CD8-positive, alpha-beta memory T cell (primary cell): ENCODE measurements around the gene RIPOR3. TPM values are rescaled to one million over a fixed set of nuclear protein-coding genes. Genes with fewer than 3 reads are reported as not detected.
"Not testable (repeated sequence)": the region's sequence is repeated elsewhere in the genome, so short reads cannot be mapped to it uniquely, and the experiment has no call there.

Experiments used
- CTCF ChIA-PET: fragments of 350-600 bp; sonication (Branson Sonifier 250); formaldehyde crosslinking; loops from one replicate; lab custom pipeline; 2021; ENCODE audit warnings: antibody characterized with exemption; lab: Charles Lee
- POLR2A ChIA-PET: fragments of 350-600 bp; sonication (Branson Sonifier 250); formaldehyde crosslinking; loops from one replicate; lab custom pipeline; 2021; ENCODE audit warnings: antibody characterized with exemption; lab: Charles Lee
- DNase-seq, 5 donors: peaks; one replicate each; pipeline versions ENCODE4 v3.0.0 to v3.0.0-alpha.2; 2020 to 2022; ENCODE audit warnings: mixed read lengths in 1 of 5
- H3K27ac ChIP-seq: one replicate; pipeline ENCODE4 v1.7.0; 2013; ENCODE audit warnings: low read depth, mild to moderate bottlenecking, low read length, moderate library complexity
- H3K27me3 ChIP-seq: 2 replicates; pipeline ENCODE4 v1.7.0; 2013; ENCODE audit warnings: low read length, mild to moderate bottlenecking; ENCODE audit not compliant: insufficient read depth, poor library complexity, severe bottlenecking
- H3K36me3 ChIP-seq: 2 replicates; pipeline ENCODE4 v1.7.0; 2013; ENCODE audit warnings: mild to moderate bottlenecking, low read length, moderate library complexity; ENCODE audit not compliant: insufficient read depth
- H3K4me1 ChIP-seq: 2 replicates; pipeline ENCODE4 v1.7.0; 2013; ENCODE audit warnings: mild to moderate bottlenecking, low read length, moderate library complexity; ENCODE audit not compliant: insufficient read depth
- H3K4me3 ChIP-seq: 2 replicates; pipeline ENCODE4 v1.7.0; 2013; ENCODE audit warnings: mild to moderate bottlenecking, low read length
- H3K9me3 ChIP-seq: 2 replicates; pipeline ENCODE4 v1.7.0; 2013; ENCODE audit warnings: mild to moderate bottlenecking, low read length
- H3K27ac Mint-ChIP-seq, 8 donors: one replicate each; pipeline ENCODE4 v1.8.0; 2020 to 2021; ENCODE audit warnings: mixed read lengths in 8 of 8, mild to moderate bottlenecking in 6 of 8, inconsistent platforms in 3 of 8, moderate library complexity in 3 of 8
- H3K27me3 Mint-ChIP-seq, 2 donors: one replicate each; pipeline ENCODE4 v1.8.0; 2020 to 2021; ENCODE audit warnings: mixed read lengths in 2 of 2, mild to moderate bottlenecking in 1 of 2, moderate library complexity in 1 of 2
- H3K36me3 Mint-ChIP-seq, 3 donors: one replicate each; pipeline ENCODE4 v1.8.0; 2020 to 2021; ENCODE audit warnings: mixed read lengths in 3 of 3, inconsistent platforms in 1 of 3, mild to moderate bottlenecking in 1 of 3
- H3K4me1 Mint-ChIP-seq, 3 donors: one replicate each; pipeline ENCODE4 v1.8.0; 2020 to 2021; ENCODE audit warnings: mixed read lengths in 3 of 3, inconsistent platforms in 1 of 3, mild to moderate bottlenecking in 1 of 3
- H3K4me3 Mint-ChIP-seq, 7 donors: one replicate each; pipeline ENCODE4 v1.8.0; 2020 to 2021; ENCODE audit warnings: mixed read lengths in 7 of 7, mild to moderate bottlenecking in 6 of 7, moderate library complexity in 4 of 7, inconsistent platforms in 2 of 7
- H3K9me3 Mint-ChIP-seq, 5 donors: one replicate each; pipeline ENCODE4 v1.8.0; 2020 to 2022; ENCODE audit warnings: mixed read lengths in 5 of 5, mild to moderate bottlenecking in 3 of 5, moderate library complexity in 2 of 5, inconsistent platforms in 1 of 5
- polyA plus RNA-seq: library from polyadenylated mRNA; unstranded; fragments of 300-500 nt; fragmentation: Illumina TruSeq; gene quantifications from one replicate; pipeline ENCODE4 v1.2.3, GENCODE V29; 2021
- total RNA-seq, 2 experiments: library from RNA; stranded (reverse); gene quantifications; one replicate each; pipeline ENCODE4 v1.2.3, GENCODE V29; 2021

Gene RIPOR3
- total and polyA plus RNA-seq, 3 experiments from 2014 or later = 1.8 TPM; not detected in 2

DNA sequence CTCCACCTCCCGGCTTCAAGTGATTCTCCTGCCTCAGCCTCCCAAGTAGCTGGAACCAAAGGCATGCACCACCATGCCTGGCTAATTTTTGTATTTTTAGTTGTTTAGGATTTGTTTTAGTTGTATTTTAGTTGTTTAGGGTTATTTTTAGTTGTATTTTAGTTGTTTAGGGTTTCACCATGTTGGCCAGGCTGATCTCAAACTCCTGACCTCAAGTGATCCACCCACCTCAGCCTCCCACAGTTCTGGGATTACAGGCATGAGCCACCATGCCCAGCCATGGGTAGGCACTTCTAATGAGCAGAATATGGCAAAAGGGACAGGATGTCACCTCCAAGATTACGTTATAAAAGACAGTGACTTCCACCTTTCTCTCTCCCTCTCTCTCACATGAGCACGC lies 20.3 kb downstream of the RIPOR3 start:
- CTCF ChIA-PET, H3K4me3 Mint-ChIP-seq, H3K27me3 ChIP-seq, H3K4me1 ChIP-seq, H3K36me3 Mint-ChIP-seq, POLR2A ChIA-PET, H3K27ac ChIP-seq, H3K27ac Mint-ChIP-seq, DNase-seq, H3K4me3 ChIP-seq, H3K36me3 ChIP-seq, H3K9me3 Mint-ChIP-seq, H3K9me3 ChIP-seq, H3K4me1 Mint-ChIP-seq: not testable (repeated sequence)
- peaks cover 5 to 11% of the 10 kb centered on the region in 2 donors for H3K27me3 Mint-ChIP-seq

DNA sequence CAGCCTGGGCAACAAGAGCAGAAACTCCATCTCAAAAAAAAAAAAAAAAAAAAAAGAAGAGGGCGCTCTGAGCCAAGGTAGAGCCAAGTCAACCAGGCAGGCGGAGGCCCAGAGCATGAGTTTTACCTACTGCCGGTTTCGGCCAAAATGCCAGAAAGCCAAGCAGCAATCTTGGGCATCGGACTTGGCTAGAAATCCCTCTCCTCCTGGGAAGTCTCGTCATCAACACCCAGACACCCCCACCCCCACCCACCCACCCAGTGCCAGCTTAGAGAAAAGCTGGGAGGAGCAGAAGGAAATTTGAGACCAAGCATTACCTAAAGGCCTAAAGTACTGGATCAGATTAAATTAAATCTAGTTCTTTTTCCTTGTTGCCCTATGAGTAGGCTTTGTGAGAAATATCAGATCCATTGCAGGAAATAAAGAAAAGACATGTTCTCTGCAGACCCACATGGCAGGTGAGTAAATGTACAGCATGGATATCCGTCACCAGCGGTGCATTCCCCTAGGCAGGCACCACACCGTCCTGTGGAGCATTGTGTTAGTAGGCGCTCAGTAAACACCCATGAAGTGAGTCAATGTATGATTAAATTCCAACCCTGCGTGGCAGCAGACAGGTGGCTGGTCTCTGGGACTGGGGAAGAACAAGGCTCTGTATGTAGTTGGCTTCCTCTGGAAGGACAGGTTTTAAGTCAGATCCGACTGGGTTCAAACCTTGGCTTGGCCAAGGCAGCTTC lies 21.0 kb downstream of the RIPOR3 start:
- Mint-ChIP-seq H3K9me3 (no peaks in the 10 kb centered on the region), H3K36me3 (no peaks in the 10 kb centered on the region), H3K4me3 (no peak overlapping the region), H3K4me1 (no peaks in the 10 kb centered on the region), H3K27ac (no peak overlapping the region), H3K27me3 (peaks cover 5 to 11% of the 10 kb centered on the region in 2 donors)
- DNase-seq = no peak
- Histone ChIP-seq H3K36me3 (no peaks in the 10 kb centered on the region), H3K27me3 (no peaks in the 10 kb centered on the region), H3K9me3 (no peaks in the 10 kb centered on the region), H3K4me3 (no peak overlapping the region), H3K4me1 (no peaks in the 10 kb centered on the region), H3K27ac (no peak overlapping the region)
- ChIA-PET POLR2A (no interaction called here), CTCF (no interaction called here)

GRCh38 chr20:50668798-50669197 lies 22.5 kb downstream of the RIPOR3 start:
- Mint-ChIP-seq H3K4me3 (no peak overlapping the region), H3K36me3 (no peaks in the 10 kb centered on the region), H3K9me3 (no peaks in the 10 kb centered on the region), H3K27me3 (peaks cover 5 to 11% of the 10 kb centered on the region in 2 donors), H3K27ac (no peak overlapping the region), H3K4me1 (no peaks in the 10 kb centered on the region)
- Histone ChIP-seq H3K9me3 (no peaks in the 10 kb centered on the region), H3K4me1 (no peaks in the 10 kb centered on the region), H3K4me3 (no peak overlapping the region), H3K27me3 (no peaks in the 10 kb centered on the region), H3K36me3 (no peaks in the 10 kb centered on the region), H3K27ac (no peak overlapping the region)
- ChIA-PET POLR2A (no interaction called here), CTCF (no interaction called here)
- DNase-seq = no peak

DNA sequence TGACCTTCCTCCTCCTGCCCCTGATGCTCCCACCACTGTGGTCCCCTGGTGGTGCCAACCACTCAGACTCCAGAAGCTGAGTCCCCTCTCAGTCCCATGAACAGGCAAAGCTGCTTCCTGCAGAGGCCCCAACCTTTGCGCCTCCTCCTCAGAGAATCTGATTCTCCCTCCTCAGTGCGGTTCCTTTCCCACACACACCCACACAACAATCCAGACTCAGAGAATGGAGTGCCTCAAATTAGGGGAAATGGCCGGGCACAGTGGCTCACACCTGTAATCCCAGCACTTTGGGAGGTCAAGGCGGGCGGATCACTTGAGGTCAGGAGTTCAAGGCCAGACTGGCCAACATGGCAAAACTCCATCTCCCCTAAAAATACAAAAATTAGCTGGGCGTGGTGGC lies 23.0 kb downstream of the RIPOR3 start:
- Histone ChIP-seq H3K9me3 (no peaks in the 10 kb centered on the region), H3K4me1 (no peaks in the 10 kb centered on the region), H3K36me3 (no peaks in the 10 kb centered on the region), H3K27ac (no peak overlapping the region), H3K4me3 (no peak overlapping the region), H3K27me3 (no peaks in the 10 kb centered on the region)
- CTCF ChIA-PET = no interaction called here
- POLR2A ChIA-PET = no interaction called here
- Mint-ChIP-seq H3K4me1 (no peaks in the 10 kb centered on the region), H3K27me3 (peaks cover 1 to 12% of the 10 kb centered on the region in 2 donors), H3K36me3 (no peaks in the 10 kb centered on the region), H3K9me3 (no peaks in the 10 kb centered on the region), H3K27ac (no peak overlapping the region), H3K4me3 (no peak overlapping the region)
- DNase-seq = no peak

GRCh38 chr20:50666709-50667298 lies 24.5 kb downstream of the RIPOR3 start:
- no peaks in the 10 kb centered on the region for H3K36me3 Mint-ChIP-seq
- DNase-seq = no peak
- H3K9me3 ChIP-seq = no peaks in the 10 kb centered on the region
- no peak overlapping the region for H3K4me3 ChIP-seq
- no peaks in the 10 kb centered on the region for H3K9me3 Mint-ChIP-seq
- no peak overlapping the region for H3K4me3 Mint-ChIP-seq
- no peaks in the 10 kb centered on the region for H3K4me1 ChIP-seq
- no peaks in the 10 kb centered on the region for H3K36me3 ChIP-seq
- H3K27ac Mint-ChIP-seq = no peak overlapping the region
- POLR2A ChIA-PET = no interaction called here
- H3K27me3 Mint-ChIP-seq = peaks cover 1 to 16% of the 10 kb centered on the region in 2 donors
- H3K27me3 ChIP-seq = no peaks in the 10 kb centered on the region
- no peak overlapping the region for H3K27ac ChIP-seq
- CTCF ChIA-PET = interaction anchor here (0.7 kb wide), 1 partner anchor 1286 kb away, joined by 3 read pairs; no protein-coding TSS in a partner anchor
- no peaks in the 10 kb centered on the region for H3K4me1 Mint-ChIP-seq

GRCh38 chr20:50664254-50664653 lies 27.1 kb downstream of the RIPOR3 start:
- no peaks in the 10 kb centered on the region for H3K27me3 ChIP-seq
- Mint-ChIP-seq H3K4me3 (no peak overlapping the region), H3K4me1 (no peaks in the 10 kb centered on the region), H3K27me3 (peaks cover 4 to 27% of the 10 kb centered on the region in 2 donors), H3K36me3 (no peaks in the 10 kb centered on the region), H3K27ac (no peak overlapping the region), H3K9me3 (peaks cover 0 to 2% (median 0%) of the 10 kb centered on the region in 5 donors)
- H3K9me3 ChIP-seq = no peaks in the 10 kb centered on the region
- H3K4me1 ChIP-seq = no peaks in the 10 kb centered on the region
- ChIA-PET CTCF (no interaction called here), POLR2A (interaction anchor here (0.5 kb wide), 1 partner anchor 44 kb away, joined by 3 read pairs; no protein-coding TSS in a partner anchor)
- H3K27ac ChIP-seq = no peak overlapping the region
- H3K4me3 ChIP-seq = no peak overlapping the region
- H3K36me3 ChIP-seq = no peaks in the 10 kb centered on the region
- DNase-seq = no peak

DNA sequence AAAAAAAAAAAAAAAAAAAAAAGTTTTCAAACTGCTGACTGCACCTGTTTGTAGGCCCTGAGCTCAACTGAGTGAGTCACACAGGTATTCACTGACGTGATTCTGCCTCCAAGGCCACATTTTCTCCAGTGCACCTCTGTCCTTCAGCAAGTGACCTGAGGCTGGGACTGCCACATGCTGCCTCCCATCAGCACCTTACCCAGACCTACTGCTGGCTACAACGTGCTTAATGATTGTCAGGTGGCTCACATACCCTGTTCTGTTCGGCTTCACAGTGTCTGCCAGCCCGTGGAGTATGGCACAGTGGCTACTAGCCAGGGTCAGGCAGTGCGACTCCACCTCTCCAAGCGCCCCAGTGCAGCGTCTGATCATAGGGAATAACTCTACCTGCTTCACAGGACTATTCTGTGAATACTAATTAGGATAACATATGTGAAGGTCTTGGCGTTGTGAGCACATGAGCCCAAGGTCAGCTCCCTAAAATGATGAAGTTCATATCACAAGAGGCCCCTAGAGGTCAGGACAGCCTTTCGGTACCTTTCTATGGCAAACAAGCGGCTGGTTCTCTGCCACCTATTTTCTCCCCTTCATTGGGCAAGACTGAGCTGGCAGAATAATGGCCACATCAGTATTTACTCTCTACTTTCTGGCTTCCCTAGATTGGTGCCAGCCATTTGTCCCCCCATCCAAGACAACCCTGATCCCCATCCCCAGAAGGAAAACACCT lies 28.1 kb downstream of the RIPOR3 start:
- Histone ChIP-seq H3K36me3 (no peaks in the 10 kb centered on the region), H3K27me3 (no peaks in the 10 kb centered on the region), H3K4me1 (no peaks in the 10 kb centered on the region), H3K27ac (no peak overlapping the region), H3K9me3 (no peaks in the 10 kb centered on the region), H3K4me3 (no peak overlapping the region)
- no peak overlapping the region for H3K4me3 Mint-ChIP-seq
- DNase-seq = no peak
- no peak overlapping the region for H3K27ac Mint-ChIP-seq
- CTCF ChIA-PET = no interaction called here
- no peaks in the 10 kb centered on the region for H3K4me1 Mint-ChIP-seq
- POLR2A ChIA-PET = no interaction called here
- peaks cover 4 to 26% of the 10 kb centered on the region in 2 donors for H3K27me3 Mint-ChIP-seq
- H3K9me3 Mint-ChIP-seq = peaks cover 0 to 2% (median 0%) of the 10 kb centered on the region in 5 donors
- no peaks in the 10 kb centered on the region for H3K36me3 Mint-ChIP-seq
